Kidney epithelial cell (primary cell): ENCODE data around the gene AMIGO3. TPM values are rescaled to one million over a fixed set of nuclear protein-coding genes. Genes with fewer than 3 reads are reported as not detected.
A peak's percentile ranks its signal among the peaks of the same experiment; 100 is the strongest.

ENCODE experiments used
- DNase-seq: peaks from one replicate; pipeline ENCODE4 v3.0.0-alpha.2; 2010; ENCODE audit warnings: low read depth
- H3K27me3 ChIP-seq: 2 replicates; pipeline ENCODE4 v1.6.0; 2011; ENCODE audit warnings: low read length; ENCODE audit not compliant: control insufficient read depth, insufficient read depth
- H3K36me3 ChIP-seq: 2 replicates; pipeline ENCODE4 v1.5.1; 2011; ENCODE audit warnings: low read length; ENCODE audit not compliant: control insufficient read depth, insufficient read depth
- H3K4me3 ChIP-seq: 2 replicates; pipeline ENCODE4 v1.5.1; 2011; ENCODE audit warnings: low read depth, mild to moderate bottlenecking, control low read depth, low read length
- CTCF ChIP-seq: IDR thresholded peaks from 2 replicates; pipeline ENCODE4 v1.5.1; 2011; ENCODE audit warnings: mild to moderate bottlenecking, moderate library complexity, low read length, control low read depth, inconsistent platforms; ENCODE audit not compliant: insufficient read depth, poor library complexity, severe bottlenecking
- total RNA-seq: library from RNA; depleted of rRNA; stranded (reverse); fragments of >200 nt; gene quantifications from 2 replicates; pipeline ENCODE4 v1.2.3, GENCODE V29; 2015

Gene AMIGO3
- total RNA-seq, 1 donor from 2014 or later: not detected

- Histone ChIP-seq H3K4me3 (peak within 1 kb of the TSS; percentile 99), H3K36me3 (peaks cover 1% of the 10 kb centered on the region), H3K27me3 (peaks cover 3% of the 10 kb centered on the region)
- TF ChIP-seq CTCF: no peak
- peak; percentile 88 for DNase-seq
Measured at GRCh38 chr3:49723628-49724551, 4.4 kb upstream of the AMIGO3 start, which contains the start of gene GMPPB. Gene GMPPB (minus strand): TSS chr3:49723951. CDS start chr3:49723726, 225 bp downstream.

- TF ChIP-seq CTCF: no peak
- peaks cover 7% of the 10 kb centered on the region for H3K27me3 ChIP-seq
- peak overlapping the region; percentile 99 for H3K4me3 ChIP-seq
- DNase-seq: no peak
- peaks cover 1% of the 10 kb centered on the region for H3K36me3 ChIP-seq
Measured at GRCh38 chr3:49723296-49723627, 3.8 kb upstream of the AMIGO3 start.

- Histone ChIP-seq H3K36me3 (peaks cover 1% of the 10 kb centered on the region), H3K27me3 (peaks cover 11% of the 10 kb centered on the region), H3K4me3 (peak overlapping the region; percentile 99)
- TF ChIP-seq CTCF: no peak
- DNase-seq: no peak
Measured at GRCh38 chr3:49722896-49723295, 3.4 kb upstream of the AMIGO3 start.

- TF ChIP-seq CTCF: no peak
- Histone ChIP-seq H3K27me3 (peaks cover 11% of the 10 kb centered on the region), H3K4me3 (no peak overlapping the region), H3K36me3 (peaks cover 1% of the 10 kb centered on the region)
- DNase-seq: no peak
Measured at GRCh38 chr3:49721896-49722781, 2.7 kb upstream of the AMIGO3 start.

GRCh38 chr3:49721596-49721895 is 2.1 kb upstream of the AMIGO3 start:
- Histone ChIP-seq H3K4me3 (no peak overlapping the region), H3K27me3 (peaks cover 11% of the 10 kb centered on the region), H3K36me3 (peaks cover 1% of the 10 kb centered on the region)
- TF ChIP-seq CTCF: no peak
- no peak for DNase-seq
